C4-2B (cell line): ENCODE data around the gene RORC.

Source experiments
- ZFX ChIP-seq: fragments of 450-650 bp; IDR thresholded peaks from 2 replicates; pipeline ENCODE4 v1.6.1; 2017
- TF ChIP-seq, protein P1 (sequence below): fragments of 450-650 bp; conservative IDR thresholded peaks from 2 replicates; pipeline ENCODE4 v1.5.1; 2017; ENCODE audit warnings: mild to moderate bottlenecking

DNA sequence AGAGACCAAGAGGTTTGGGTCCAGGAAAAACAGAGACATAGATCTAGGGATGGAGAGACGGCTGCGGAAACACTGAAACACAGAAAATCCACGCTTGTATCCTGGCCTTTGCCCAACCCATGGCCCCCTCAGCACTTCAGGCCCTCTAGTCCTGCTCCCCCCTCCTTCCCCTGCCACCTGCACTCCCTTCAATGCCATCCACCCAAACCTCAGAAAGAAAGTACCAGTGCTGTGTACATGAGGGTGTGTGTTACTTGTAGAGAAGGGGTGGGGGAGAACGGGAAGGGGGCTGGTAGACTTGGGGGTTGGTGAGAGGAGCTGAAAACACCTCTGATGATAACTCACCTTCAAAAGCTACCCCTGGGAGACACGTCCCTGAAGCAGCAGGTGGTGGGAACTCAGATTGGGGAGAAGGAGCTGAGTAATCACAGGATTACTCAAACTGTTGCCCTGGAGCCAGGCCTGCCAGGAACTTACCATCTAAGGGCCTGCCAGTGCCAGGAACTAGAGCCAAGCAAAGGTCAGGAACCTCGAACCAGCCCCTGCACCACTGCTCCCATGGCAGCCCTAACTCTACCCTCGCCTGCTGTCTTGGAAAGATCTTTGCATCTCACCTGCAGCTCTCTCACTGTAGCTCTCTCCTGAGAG, 11.5 kb downstream of the RORC start:
- TF ChIP-seq, protein P1, sequence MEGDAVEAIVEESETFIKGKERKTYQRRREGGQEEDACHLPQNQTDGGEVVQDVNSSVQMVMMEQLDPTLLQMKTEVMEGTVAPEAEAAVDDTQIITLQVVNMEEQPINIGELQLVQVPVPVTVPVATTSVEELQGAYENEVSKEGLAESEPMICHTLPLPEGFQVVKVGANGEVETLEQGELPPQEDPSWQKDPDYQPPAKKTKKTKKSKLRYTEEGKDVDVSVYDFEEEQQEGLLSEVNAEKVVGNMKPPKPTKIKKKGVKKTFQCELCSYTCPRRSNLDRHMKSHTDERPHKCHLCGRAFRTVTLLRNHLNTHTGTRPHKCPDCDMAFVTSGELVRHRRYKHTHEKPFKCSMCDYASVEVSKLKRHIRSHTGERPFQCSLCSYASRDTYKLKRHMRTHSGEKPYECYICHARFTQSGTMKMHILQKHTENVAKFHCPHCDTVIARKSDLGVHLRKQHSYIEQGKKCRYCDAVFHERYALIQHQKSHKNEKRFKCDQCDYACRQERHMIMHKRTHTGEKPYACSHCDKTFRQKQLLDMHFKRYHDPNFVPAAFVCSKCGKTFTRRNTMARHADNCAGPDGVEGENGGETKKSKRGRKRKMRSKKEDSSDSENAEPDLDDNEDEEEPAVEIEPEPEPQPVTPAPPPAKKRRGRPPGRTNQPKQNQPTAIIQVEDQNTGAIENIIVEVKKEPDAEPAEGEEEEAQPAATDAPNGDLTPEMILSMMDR: no peak
- no peak for TF ChIP-seq ZFX
